Hepatocyte (in vitro differentiated cells): ENCODE results near the gene STIMATE.

Experiments
- EZH2 ChIP-seq: fragments of 200-600 bp; sonication (generic); IDR thresholded peaks from 2 replicates; pipeline ENCODE4 v1.6.1; 2016; ENCODE audit warnings: antibody characterized with exemption, mild to moderate bottlenecking, borderline replicate concordance
- TF ChIP-seq, protein P1 (sequence below): fragments of 200-600 bp; sonication (generic); IDR thresholded peaks from 2 replicates; pipeline ENCODE4 v1.5.1; 2016; ENCODE audit warnings: antibody characterized with exemption, mild to moderate bottlenecking; ENCODE audit not compliant: poor library complexity

- TF ChIP-seq, protein P1, sequence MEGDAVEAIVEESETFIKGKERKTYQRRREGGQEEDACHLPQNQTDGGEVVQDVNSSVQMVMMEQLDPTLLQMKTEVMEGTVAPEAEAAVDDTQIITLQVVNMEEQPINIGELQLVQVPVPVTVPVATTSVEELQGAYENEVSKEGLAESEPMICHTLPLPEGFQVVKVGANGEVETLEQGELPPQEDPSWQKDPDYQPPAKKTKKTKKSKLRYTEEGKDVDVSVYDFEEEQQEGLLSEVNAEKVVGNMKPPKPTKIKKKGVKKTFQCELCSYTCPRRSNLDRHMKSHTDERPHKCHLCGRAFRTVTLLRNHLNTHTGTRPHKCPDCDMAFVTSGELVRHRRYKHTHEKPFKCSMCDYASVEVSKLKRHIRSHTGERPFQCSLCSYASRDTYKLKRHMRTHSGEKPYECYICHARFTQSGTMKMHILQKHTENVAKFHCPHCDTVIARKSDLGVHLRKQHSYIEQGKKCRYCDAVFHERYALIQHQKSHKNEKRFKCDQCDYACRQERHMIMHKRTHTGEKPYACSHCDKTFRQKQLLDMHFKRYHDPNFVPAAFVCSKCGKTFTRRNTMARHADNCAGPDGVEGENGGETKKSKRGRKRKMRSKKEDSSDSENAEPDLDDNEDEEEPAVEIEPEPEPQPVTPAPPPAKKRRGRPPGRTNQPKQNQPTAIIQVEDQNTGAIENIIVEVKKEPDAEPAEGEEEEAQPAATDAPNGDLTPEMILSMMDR: no peak
- TF ChIP-seq EZH2: no peak
Measured at GRCh38 chr3:52809149-52809548, 88.2 kb downstream of the STIMATE start.
